SIG-M5 (cell line): ENCODE measurements around the gene CLN6.
"Not testable (repeated sequence)": the region's sequence is repeated elsewhere in the genome, so short reads cannot be mapped to it uniquely, and the experiment has no call there.

ENCODE experiments used
- DNase-seq: peaks from one replicate; lab custom pipeline; 2025; lab: John Stamatoyannopoulos, UW

CLN6 gene

GRCh38 chr15:68188647-68189046 lies 40.9 kb downstream of the CLN6 start:
- no peak for DNase-seq

GRCh38 chr15:68187559-68187958 lies 42.0 kb downstream of the CLN6 start:
- no peak for DNase-seq

GRCh38 chr15:68186671-68187397 lies 42.7 kb downstream of the CLN6 start:
- no peak for DNase-seq

- no peak for DNase-seq
These were observed 44.7 kb downstream of the CLN6 start for GRCh38 chr15:68184616-68185480.

GRCh38 chr15:68183616-68184315 lies 45.8 kb downstream of the CLN6 start:
- no peak for DNase-seq

- DNase-seq, result no peak
These were observed 51.8 kb downstream of the CLN6 start for GRCh38 chr15:68177742-68178141.

GRCh38 chr15:68176601-68177000 lies 52.9 kb downstream of the CLN6 start:
- no peak for DNase-seq

GRCh38 chr15:68175526-68175925 lies 54.0 kb downstream of the CLN6 start:
- no peak for DNase-seq

GRCh38 chr15:68173119-68173518 lies 56.4 kb downstream of the CLN6 start:
- no peak for DNase-seq

GRCh38 chr15:68172037-68172436 lies 57.5 kb downstream of the CLN6 start:
- DNase-seq, result not testable (repeated sequence)

GRCh38 chr15:68166847-68167246 lies 62.7 kb downstream of the CLN6 start:
- no peak for DNase-seq

- DNase-seq, result no peak
These were observed 66.3 kb downstream of the CLN6 start for GRCh38 chr15:68163191-68163590.

- no peak for DNase-seq
These were observed 71.4 kb downstream of the CLN6 start for GRCh38 chr15:68158046-68158628.

- no peak for DNase-seq
These were observed 72.5 kb downstream of the CLN6 start for GRCh38 chr15:68157074-68157473.
